Endometrial microvascular endothelial cells (primary cell): Measurements from ENCODE around the gene TPPP. TPM values are rescaled to one million over a fixed set of nuclear protein-coding genes. Genes with fewer than 3 reads are reported as not detected.

Experiments used
- in situ Hi-C: cut with HindIII; loops from 2 replicates; pipeline ENCODE4 v1.10.0; 2017; ENCODE audit warnings: low sequenced_read_pairs, low pct_unique_long_range_greater_than_20kb; ENCODE audit errors: inconsistent ontology term
- total RNA-seq: library from RNA; depleted of rRNA; stranded (reverse); fragments of >200 nt; gene quantifications from one replicate; pipeline ENCODE4 v1.2.3, GENCODE V29; 2015; ENCODE audit errors: inconsistent ontology term

The TPPP gene
- total RNA-seq, 1 donor from 2014 or later: not detected

DNA sequence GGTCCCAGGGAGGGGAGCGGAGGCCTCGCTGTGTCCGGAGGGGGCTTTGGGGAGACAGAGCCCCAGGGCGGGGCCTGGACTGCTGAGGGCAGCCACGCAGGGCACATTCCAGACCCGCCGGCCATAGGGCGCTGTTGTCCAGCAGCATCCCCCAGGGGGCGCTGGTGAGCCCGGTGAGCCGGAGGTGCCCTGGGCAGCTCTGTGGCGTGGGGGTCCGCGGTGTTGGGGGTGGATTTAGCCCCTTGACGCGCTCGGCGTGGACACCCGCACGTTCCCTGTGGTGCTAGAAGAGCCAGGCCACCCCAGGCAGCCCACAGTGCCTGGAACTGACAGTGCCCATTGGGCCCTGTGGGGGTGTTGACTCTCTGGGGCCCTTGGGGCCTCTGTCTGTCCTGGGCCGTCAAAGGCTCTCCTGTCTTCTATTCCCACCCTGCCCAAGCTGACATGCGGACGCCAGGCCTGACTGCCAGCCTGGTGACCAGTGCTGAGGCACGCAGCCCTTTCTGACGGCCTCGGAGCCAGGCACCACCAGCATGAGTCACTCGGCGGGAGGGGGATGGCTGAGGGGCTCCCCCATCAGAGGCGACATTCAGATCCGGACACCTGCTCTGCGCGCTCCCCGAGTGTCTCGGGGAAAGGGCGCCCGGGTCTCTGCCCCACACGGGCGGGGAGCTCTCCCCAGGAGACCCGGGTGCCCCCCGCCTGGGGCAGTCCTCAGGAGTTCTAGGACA is 23.9 kb downstream of the TPPP start:
- in situ Hi-C loops: loop anchor here (10.0 kb wide), 1 partner anchor 236 kb away; no protein-coding TSS in a partner anchor

DNA sequence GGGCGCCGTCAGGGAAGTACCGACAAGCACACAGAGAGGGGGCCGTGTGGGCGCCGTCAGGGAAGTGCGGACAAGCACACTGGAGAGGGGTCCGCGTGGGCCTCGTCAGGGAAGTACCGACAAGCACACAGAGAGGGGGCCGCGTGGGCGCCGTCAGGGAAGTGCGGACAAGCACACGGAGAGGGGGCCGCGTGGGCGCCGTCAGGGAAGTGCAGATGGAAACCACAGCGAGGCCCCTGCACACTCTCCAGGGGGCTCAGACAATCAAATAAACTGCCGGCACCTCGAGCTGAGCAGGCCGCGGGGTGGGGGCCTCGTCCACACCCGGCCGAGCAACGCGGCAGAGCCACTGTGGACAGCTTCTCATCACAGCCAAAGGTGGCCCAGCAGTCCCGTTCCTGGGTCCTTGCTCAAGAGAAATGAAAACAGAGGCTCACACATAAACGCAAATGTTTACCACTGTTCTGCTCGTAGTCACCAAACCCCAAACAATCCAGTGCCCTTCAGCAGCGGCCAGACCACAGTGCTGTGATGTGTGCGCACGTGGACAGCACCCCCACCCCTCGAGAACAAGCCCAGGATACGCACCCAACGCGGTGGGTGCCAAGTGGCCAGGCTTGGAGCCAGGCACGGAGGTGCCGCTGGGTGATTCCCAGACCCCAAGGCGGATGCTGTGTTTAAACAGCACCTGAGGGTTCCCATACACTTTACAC is 24.7 kb downstream of the TPPP start:
- in situ Hi-C loops: loop anchor here (10.0 kb wide), 1 partner anchor 236 kb away; no protein-coding TSS in a partner anchor

DNA sequence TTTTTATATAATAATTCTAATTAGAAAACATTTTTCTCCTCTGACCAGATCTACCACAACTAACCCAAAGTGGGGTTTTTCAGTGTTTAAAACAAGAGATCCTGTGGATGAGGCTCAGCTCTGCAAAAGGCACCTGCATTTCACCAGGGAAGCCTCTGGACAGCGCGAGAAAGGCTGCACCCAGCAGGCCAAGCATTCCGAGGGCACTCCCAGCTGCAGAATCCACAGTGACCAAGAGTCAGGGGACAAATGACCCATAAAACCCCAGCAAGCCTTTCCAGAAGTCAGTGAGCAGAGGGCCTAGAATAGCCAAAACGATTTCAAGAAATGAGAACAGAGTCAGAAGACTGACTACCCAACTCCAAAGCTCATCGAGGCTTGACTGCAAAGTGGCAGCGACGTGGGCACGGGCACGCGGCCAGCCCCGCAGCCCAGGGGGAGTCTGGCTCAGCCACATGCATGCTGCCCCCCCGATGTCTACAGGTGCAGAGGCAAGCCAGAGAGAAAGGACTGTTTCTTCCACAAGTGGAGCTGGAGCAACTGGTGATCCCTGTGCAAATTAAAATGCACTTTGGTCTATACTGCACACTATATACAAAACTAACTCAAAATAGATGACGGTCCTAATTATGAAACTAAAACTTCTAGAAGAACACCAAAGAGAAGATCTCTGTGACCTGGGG is 26.2 kb downstream of the TPPP start:
- in situ Hi-C loops: loop anchor here (10.0 kb wide), 1 partner anchor 238 kb away; no protein-coding TSS in a partner anchor

DNA sequence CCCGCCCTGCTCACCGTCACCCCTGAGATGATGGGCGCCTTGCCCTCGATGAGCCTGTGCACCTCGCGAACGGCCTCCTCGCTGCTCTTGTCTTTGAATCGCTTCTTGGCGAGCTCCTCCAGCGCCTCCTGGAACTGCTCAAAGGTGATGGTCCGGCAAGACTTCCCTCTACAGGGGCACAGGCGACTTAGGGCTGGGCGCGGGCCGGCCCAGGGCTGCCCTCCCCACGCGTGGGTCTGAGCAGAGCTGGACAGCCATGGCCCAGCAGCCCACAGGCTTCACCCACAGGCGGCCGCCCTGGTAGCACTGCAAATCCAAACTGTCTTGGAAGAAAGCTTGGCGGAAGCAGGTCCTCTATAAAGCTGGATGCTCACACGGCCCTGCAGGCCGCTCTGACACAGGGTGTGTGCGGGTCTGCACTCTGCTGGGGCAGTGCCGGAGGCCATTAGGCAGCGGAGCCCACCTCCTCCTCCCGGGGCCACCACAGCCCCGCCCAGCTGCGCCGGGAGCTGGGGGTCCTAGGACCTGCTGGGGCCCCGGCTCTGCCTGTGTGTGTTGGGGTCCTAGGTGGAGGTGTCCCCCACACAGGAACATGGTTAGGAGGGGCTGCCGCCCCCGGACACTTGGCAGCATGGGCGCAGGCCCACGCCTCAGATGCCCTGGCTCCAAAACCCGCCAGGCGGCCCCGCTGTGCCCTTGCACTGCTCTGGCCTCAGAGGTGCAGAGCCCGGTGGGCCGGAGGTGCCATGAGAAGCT is 27.0 kb downstream of the TPPP start:
- in situ Hi-C loops: loop anchor here (10.0 kb wide), 1 partner anchor 239 kb away; no protein-coding TSS in a partner anchor

DNA sequence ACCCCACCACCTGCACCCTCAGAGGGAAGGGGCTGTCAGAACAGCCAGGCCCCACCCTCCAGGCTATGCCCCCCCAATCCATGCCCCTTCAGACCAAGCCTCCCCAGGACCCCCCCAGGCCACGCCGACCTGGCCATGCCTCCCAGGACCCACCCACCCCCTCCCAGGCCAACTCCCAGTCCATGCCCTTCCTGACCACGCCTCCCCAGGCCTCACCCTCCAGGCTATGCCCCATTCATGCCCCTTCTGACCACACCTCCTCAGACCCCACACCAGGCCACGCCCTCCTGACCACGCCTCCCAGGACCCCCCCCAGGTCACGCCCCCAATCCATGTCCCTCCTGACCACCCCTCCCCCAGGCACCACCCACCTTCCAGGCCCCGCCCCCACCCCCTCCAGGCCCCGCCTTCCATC is 27.6 kb downstream of the TPPP start:
- in situ Hi-C loops: loop anchor here (10.0 kb wide), 1 partner anchor 239 kb away; no protein-coding TSS in a partner anchor

DNA sequence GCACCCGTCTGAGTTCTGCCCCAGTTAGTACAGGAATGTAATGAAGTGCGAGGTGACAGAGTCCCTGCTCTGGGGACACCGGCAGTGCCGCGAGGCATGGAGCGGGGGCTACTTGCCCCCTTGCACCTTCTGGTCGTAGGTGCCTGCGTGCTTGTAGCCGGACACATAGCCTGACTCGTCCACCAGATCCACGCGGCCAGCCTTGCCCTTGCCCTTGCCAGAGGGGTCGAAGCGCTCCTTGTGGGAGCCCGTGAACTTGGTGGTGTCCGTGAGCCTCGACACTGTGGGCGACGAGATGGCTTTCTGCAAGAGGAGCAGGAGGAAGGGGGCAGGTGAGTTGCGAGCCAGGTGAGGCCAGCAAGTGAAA is 28.2 kb downstream of the TPPP start:
- in situ Hi-C loops: loop anchor here (10.0 kb wide), 1 partner anchor 240 kb away; no protein-coding TSS in a partner anchor

DNA sequence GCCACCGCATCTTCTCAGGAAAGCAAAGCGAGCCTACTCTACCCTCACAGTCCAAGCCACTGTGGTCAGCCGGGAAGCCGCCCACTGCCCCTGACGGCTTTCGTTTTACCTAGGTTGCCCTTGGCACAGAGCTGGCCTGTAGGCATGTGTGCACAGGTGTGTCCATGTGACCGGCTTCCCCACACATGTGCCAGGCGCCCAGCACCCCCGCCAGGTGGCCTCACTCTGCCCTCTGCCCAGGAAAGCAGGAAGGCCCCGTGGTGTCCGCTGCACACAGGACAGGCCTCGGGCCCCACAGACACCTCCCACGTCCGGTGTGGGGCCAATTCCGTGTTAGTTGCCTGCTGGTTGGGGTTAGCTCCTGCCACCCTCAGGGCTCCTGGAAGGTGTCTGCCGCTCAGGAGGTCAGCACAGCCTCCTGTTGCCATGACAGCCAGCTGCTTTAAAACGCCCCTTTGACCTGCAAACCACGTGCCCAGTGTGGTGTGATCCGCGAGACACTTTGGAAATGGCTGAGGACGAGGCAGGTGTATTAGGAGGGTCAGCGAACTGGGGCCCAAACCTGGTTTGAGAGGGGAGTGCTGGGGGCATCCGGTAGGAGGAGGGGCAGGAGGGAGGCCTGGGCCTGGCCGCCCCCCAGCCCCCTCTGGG is 28.7 kb downstream of the TPPP start:
- in situ Hi-C loops: loop anchor here (10.0 kb wide), 1 partner anchor 240 kb away; no protein-coding TSS in a partner anchor

DNA sequence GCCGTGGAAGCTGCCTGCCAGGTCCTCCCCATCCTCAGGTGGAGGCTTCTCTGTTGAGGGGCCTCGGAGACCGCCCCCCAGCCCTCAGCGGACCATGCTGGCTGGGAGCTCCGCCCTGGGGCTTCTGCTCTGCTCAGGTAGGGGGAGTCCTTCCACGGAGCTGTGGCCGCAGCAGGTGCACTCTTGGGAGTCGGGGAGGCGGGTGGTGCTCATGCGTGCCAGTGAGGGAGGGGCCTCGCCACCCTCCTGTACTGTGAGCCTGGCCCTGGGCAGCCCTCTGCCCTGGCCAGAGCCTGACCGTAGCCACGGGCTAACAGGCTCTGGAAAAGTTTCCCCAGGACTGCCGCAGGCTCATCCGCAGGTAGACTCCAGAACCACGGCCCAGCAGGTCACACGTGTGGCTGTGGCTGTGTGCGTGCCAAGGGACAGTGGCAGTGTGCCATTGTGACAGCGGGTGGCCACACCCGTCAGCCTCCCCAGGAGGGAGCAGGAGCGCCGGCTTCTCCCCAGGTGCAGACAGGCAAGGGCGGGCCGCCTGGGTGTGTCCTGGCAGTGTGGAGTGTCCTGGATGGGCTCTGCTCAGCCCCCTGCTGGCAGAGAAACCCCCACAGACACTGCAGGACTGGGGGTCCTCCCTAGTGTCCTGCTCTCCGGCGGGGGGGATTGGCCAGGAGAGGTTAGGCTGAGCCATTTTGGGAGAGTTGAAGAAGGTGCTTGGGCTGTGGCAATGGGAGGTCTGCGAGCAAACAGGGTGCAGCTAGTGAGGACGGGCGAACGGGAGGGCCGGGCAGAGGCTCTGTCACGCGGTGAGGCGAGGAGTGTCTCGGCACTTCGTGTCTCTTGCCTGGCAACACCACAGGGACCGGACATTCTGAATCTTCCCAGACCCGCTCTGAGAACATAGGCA is 29.5 kb downstream of the TPPP start:
- in situ Hi-C loops: loop anchor here (10.0 kb wide), 1 partner anchor 241 kb away; no protein-coding TSS in a partner anchor

DNA sequence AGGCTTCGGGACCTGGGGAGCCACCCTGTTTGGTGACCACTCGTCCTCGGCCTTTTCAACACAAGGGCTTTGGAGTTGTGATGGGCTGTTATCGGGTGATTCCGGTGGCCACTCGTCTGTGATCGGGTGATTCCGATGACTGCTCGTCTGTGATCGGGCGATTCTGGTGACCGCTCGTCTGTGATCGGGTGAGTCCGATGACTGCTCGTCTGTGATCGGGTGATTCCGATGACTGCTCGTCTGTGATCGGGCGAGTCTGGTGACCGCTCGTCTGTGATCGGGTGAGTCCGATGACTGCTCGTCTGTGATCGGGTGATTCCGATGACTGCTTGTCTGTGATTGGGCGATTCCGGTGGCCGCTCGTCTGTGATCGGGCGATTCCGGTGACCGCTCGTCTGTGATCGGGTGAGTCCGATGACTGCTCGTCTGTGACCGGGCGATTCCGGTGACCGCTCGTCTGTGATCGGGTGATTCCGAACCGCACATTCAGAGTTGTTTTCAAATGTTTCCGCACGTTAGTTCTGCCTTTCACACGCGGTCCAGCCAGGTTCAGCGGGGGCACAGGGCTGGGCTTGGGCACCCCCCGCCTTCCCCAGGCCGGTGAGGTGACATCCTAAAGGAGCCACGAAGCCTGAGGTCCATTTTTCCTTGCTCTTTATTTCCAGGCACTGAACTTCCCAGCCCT is 30.3 kb downstream of the TPPP start:
- in situ Hi-C loops: loop anchor here (10.0 kb wide), 1 partner anchor 242 kb away; no protein-coding TSS in a partner anchor

DNA sequence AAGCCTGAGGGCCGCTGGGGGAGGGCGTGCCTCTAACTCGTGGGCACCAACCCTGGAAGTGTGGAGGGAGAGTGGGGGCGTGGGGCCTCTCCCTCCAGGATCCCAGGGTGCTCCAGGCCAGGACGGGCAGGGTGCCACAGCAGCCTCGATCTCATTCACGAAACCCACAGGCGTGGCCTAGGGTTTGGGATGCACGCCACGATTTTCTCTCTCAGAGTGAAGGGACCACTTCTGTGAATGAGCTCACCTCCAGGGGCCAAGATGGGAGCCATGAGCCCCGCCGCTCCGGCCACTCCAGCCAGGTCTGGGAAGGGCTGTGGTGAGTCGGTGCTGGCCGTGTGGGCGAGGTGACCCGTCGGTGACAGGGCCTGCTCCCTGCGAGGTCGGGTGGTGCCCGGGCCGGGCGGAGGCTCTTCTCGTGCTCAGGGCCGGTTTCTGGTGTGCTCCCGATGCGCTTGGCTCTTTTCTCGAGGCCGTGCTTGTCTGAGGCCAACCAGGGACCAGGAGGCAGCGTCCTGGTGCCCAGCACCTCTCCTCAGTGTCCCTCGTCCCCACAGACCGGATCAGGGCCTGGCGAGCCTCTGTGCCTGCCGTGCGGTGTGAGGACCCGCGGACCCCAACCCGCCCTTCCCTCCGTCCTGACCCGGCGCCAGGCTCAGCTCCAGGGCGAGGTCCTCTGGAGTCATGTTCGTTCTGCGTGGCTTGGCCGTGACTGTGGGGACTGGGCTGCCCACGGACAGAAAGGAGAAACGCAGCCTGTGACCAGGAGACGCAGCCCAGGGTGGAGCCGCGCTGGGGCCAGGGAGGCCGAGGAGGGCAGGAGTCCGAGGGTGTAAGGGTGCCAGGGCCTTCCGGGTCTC is 31.0 kb downstream of the TPPP start:
- in situ Hi-C loops: loop anchor here (10.0 kb wide), 1 partner anchor 243 kb away; no protein-coding TSS in a partner anchor

DNA sequence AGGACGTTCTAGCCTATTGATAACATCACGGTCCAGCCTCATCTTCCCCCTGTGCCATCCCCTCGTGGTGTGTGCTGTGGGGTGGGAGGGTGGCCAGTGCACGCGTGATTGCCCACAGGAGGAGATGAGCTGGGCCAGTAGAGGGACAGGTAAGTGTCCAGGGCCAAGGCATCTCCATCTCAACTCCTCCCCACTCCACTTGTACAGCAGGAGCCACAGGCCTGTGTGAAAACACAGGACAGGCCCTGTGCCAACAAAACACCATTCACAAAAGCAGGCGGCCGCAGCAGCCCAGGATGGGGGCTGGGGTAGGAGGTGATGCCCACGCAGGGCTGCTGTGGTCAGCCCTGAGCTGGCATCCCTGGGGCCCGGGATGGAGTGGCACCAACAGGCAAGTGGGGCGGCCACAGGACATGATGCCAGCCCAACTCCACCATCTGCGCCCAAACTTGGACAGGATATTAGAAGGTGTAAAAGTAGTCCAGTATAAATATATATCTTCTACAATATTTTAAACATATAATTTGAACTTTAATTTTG is 32.6 kb downstream of the TPPP start:
- in situ Hi-C loops: loop anchor here (10.0 kb wide), 1 partner anchor 244 kb away; no protein-coding TSS in a partner anchor

DNA sequence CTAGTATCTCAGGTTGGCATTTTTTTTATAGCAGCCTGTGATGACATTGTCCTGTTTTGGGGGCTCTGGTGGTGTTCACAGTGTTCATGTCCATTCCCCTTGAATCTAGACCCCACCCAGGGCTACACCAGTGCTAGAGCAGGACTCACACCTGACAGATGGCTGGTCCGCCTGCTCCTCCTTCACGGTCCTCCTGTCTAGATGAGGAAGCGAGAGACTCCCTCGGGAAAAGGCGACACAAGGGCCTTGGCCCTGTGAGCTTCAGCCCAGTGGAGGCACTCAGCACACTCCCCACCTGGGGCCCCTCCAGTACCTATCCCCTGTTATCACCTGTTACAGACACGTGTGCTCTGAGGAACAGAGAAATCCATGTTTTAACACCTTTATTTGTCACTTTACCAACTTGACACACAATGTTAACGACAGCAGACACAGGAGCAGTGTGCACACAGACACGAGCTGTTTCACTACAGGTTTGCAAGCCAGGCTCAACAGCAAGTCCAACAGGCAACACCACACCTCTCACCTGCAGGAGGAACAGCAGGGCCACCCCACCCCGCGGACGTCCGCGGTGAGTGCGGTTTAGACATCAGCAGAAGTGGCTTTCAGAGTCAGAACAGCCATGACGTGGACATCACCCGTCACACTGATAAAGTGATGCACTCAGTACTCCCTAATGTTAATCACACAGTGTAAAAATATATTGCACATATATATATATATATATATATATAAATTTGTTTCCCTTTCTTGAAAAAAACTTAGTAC is 33.5 kb downstream of the TPPP start:
- in situ Hi-C loops: loop anchor here (10.0 kb wide), 1 partner anchor 245 kb away; no protein-coding TSS in a partner anchor

DNA sequence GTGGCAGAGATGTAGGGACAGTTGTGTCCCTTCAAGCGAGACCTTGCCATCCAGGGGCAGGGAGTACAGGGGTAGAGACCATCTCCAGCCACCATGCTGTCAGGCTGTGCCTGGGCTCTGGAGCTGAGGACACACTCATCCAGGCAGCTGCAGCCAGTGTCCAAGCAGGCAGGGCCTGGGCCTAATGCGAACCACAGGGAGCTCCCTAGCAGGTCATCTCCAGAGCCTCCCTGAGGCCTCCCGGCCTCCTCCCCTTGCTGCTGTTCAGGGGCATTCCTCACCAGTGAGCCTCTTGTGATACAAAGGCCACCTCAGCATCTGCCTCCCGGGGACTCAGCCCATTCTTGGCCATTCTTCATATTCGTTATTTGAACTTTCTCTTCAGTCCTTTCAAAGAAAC is 35.0 kb downstream of the TPPP start:
- in situ Hi-C loops: no loop called here

DNA sequence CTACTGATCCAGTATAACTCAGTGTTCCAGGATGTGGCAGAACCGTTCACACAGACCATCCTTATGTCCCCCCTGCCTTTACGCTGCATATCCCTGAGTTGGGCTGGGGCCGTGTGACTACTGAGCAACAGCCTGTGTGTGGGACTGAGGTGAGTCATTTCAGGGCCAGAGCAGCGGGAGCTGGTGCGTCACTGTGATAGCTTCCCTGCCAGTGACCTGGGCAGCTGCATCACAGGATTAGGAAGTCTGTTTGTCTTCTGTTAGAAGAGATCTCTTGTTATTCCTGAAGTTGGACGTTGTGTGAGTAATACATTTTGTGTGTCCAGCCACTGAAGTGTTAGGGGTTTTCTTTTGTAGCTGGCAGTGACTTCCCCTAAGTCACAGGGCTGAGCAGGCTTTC is 35.6 kb downstream of the TPPP start:
- in situ Hi-C loops: no loop called here

DNA sequence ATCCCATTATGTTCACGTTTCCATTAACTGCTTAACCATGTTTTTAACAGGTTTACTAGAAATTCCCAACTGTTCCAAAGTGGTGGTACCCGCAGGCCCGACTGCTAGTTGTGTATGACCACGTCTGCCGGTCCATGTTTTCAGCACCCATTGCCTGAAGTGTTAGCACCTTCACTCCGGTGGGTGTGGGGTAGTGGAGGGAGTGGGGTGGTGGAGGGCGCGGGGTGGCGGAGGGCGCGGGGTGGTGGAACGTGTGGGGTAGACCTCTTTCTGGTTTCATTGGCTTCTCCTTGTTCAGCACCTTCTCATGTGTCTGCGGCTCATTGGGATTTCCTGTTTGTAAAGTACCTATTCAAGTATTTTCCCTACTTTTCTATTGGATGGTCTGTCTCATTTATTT is 37.7 kb downstream of the TPPP start:
- in situ Hi-C loops: no loop called here
